NCI-H146 treated with DMSO at 0.1 percent for 48 hours (cell line): ENCODE measurements around the gene CYP24A1.
"Not testable (repeated sequence)": the region's sequence is repeated elsewhere in the genome, so short reads cannot be mapped to it uniquely, and the experiment has no call there.

Experiments used
- DNase-seq: peaks from one replicate; lab custom pipeline; 2025; ENCODE audit not compliant: unreplicated experiment; lab: John Stamatoyannopoulos, UW

Gene CYP24A1

GRCh38 chr20:54134445-54135220 is 39.2 kb downstream of the CYP24A1 start:
- no peak for DNase-seq

- DNase-seq = no peak
These were observed 40.1 kb downstream of the CYP24A1 start for GRCh38 chr20:54133434-54134427.

GRCh38 chr20:54132612-54133433 is 41.0 kb downstream of the CYP24A1 start:
- DNase-seq = no peak

GRCh38 chr20:54131675-54132611 is 41.8 kb downstream of the CYP24A1 start:
- DNase-seq = no peak

GRCh38 chr20:54131125-54131524 is 42.7 kb downstream of the CYP24A1 start:
- DNase-seq = not testable (repeated sequence)

GRCh38 chr20:54129350-54129749 is 44.4 kb downstream of the CYP24A1 start:
- DNase-seq = no peak

GRCh38 chr20:54127855-54128574 is 45.8 kb downstream of the CYP24A1 start:
- no peak for DNase-seq

- DNase-seq = no peak
These were observed 46.8 kb downstream of the CYP24A1 start for GRCh38 chr20:54126806-54127655.

GRCh38 chr20:54126328-54126727 is 47.5 kb downstream of the CYP24A1 start:
- not testable (repeated sequence) for DNase-seq

GRCh38 chr20:54123587-54124180 is 50.1 kb downstream of the CYP24A1 start:
- no peak for DNase-seq

GRCh38 chr20:54122681-54123586 is 50.9 kb downstream of the CYP24A1 start:
- no peak for DNase-seq

GRCh38 chr20:54122189-54122588 is 51.6 kb downstream of the CYP24A1 start:
- DNase-seq = no peak

GRCh38 chr20:54119744-54120143 is 54.0 kb downstream of the CYP24A1 start:
- no peak for DNase-seq

GRCh38 chr20:54118220-54119001 is 55.4 kb downstream of the CYP24A1 start:
- DNase-seq = no peak

- no peak for DNase-seq
These were observed 57.1 kb downstream of the CYP24A1 start for GRCh38 chr20:54116550-54117235.
